ENCODE data around the gene CSKMT. TPM values are rescaled to one million over a fixed set of nuclear protein-coding genes. Genes with fewer than 3 reads are reported as not detected.
A peak's percentile ranks its signal among the peaks of the same experiment; 100 is the strongest.

CSKMT gene
- total and polyA plus RNA-seq, 10 of the 15 experiments (the other 5 are each of a cell fraction or from before 2014, with no cell fraction given) = 7.0 to 213 (median 21.6) TPM

DNA sequence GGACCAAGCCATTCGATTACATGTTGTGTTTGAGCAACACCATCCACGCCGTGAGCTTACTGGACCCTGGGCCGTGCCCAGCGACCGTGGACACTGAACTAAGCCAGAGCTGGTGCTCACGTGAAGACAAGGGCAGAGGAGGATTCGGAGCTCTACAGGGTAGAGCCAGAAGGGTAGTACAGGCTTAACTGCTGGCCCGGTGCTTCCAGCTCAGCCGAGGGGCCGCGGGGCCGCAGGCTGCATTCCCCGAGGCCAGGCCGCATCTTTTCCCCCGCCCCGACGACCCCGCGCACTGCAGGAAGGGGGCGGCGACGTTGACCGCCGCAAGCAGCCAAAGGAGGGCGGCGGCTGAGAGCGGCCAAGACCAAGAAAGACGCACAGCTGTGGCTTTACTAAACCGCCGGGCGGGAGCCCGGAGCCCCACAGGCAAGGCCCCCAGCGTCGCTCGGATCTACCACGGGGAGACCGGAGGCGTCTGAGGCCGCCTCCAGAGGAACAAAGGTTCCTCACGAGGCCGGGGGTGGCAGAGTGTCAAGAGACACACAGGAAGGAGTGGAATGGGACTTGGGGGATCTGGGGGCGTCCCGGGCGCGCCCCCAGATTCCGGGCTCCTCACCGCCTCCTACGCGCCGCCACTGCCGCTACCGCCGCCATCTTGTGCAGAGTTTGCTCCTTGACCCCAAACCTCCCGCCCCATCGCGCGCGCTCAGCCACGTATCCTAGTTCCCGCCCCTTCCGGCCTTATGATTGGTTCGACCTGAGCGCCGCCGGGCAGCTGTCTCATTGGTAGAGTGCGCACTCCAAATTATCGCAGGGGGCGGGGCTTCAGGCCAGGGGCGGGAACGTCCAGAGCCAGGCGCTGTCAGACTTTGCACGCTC, 18.9 kb upstream of the CSKMT start, which contains the start of gene GANAB (continued):
- TF ChIP-seq GABPA (IDR thresholded peaks at IDR 0.05; ENCODE audit: low read depth) = peak; percentile 81
- peak; percentile 54 for TF ChIP-seq SMAD1 (IDR thresholded peaks at IDR 0.05; ENCODE audit: low read depth, partially characterized antibody)
- TF ChIP-seq MYC (IDR thresholded peaks at IDR 0.05; ENCODE audit: insufficient read depth, insufficient read length, insufficient replicate concordance, low read length, severe bottlenecking) = no peak
- TF ChIP-seq BCLAF1 (IDR thresholded peaks at IDR 0.05) = no peak
- no peak for TF ChIP-seq RAD51 (IDR thresholded peaks at IDR 0.05)
- no peak for TF ChIP-seq JUND (IDR thresholded peaks at IDR 0.05; ENCODE audit: low read depth, low read length)
- TF ChIP-seq YY1 (IDR thresholded peaks at IDR 0.05; ENCODE audit: low read depth, low read length) = peak; percentile 99
- no peak for TF ChIP-seq EP300 (IDR thresholded peaks at IDR 0.05; ENCODE audit: borderline replicate concordance in 1 of 2, control insufficient read depth in 1 of 2, low read depth in 2 of 2, low read length in 2 of 2)
- no peak for TF ChIP-seq TARDBP (IDR thresholded peaks at IDR 0.05; ENCODE audit: borderline replicate concordance)
- TF ChIP-seq ZNF622 (IDR thresholded peaks at IDR 0.05) = no peak
- TF ChIP-seq RUNX3 (IDR thresholded peaks at IDR 0.05; ENCODE audit: low read length) = peak; percentile 64
- TF ChIP-seq ZZZ3 (IDR thresholded peaks at IDR 0.05; ENCODE audit: control insufficient read depth, insufficient read length, low read depth) = no peak
- no peak for TF ChIP-seq SUZ12 (IDR thresholded peaks at IDR 0.05; ENCODE audit: unreplicated experiment)
- no peak for TF ChIP-seq TCF7 (IDR thresholded peaks at IDR 0.05; ENCODE audit: borderline replicate concordance)
- TF ChIP-seq LARP7 (IDR thresholded peaks at IDR 0.05) = peak; percentile 82
- no peak; a peak in 1 of 4 replicates for TF ChIP-seq IKZF2 (IDR thresholded peaks at IDR 0.05)
- no peak for TF ChIP-seq E2F8 (IDR thresholded peaks at IDR 0.05; ENCODE audit: low read depth, partially characterized antibody)
- TF ChIP-seq HSF1 (IDR thresholded peaks at IDR 0.05; ENCODE audit: low read depth, low read length) = no peak
- no peak for TF ChIP-seq SMC3 (IDR thresholded peaks at IDR 0.05; ENCODE audit: borderline replicate concordance, low read length)
- no peak for TF ChIP-seq PBX3 (IDR thresholded peaks at IDR 0.05; ENCODE audit: insufficient replicate concordance, low read depth, low read length)
- TF ChIP-seq SIN3A (IDR thresholded peaks at IDR 0.05; ENCODE audit: low read depth, low read length) = no peak
- no peak for TF ChIP-seq WRNIP1 (IDR thresholded peaks at IDR 0.05; ENCODE audit: borderline replicate concordance, low read depth, low read length)
